Tibial artery (tissue), 4 donors: ENCODE results near the gene DIPK1B.

Experiments
- DNase-seq, 2 donors: peaks; one replicate each; pipeline ENCODE4 v3.0.0-alpha.2; 2019
- H3K27ac ChIP-seq, 2 donors: fragments of 200-600 bp; sonication (generic) in 1 of 2; 1 replicate in 1 of 2; 2 replicates in 1 of 2; pipeline ENCODE4 v1.5.1; 2018 to 2019; ENCODE audit warnings: mild to moderate bottlenecking in 1 of 2
- H3K27me3 ChIP-seq, 2 donors: fragments of 200-600 bp; sonication (generic) in 1 of 2; one replicate each; pipeline versions ENCODE4 v1.5.1 to v1.6.0; 2016 to 2019
- H3K36me3 ChIP-seq, 3 donors: fragments of 200-600 bp; sonication (generic) in 2 of 3; one replicate each; pipeline ENCODE4 v1.5.1; 2016 to 2019; ENCODE audit warnings: mild to moderate bottlenecking in 2 of 3
- H3K4me1 ChIP-seq, 4 donors: fragments of 200-600 bp; sonication (generic) in 2 of 4; 1 replicate in 3 of 4; 2 replicates in 1 of 4; pipeline ENCODE4 v1.5.1; 2016 to 2019
- H3K4me3 ChIP-seq, 2 donors: fragments of 200-600 bp; sonication (generic) in 1 of 2; 1 replicate in 1 of 2; 2 replicates in 1 of 2; pipeline ENCODE4 v1.5.1; 2018 to 2019; ENCODE audit warnings: mild to moderate bottlenecking in 2 of 2
- H3K9me3 ChIP-seq, 3 donors: fragments of 200-600 bp; sonication (generic) in 1 of 3; one replicate each; pipeline ENCODE4 v1.5.1; 2016 to 2019
- CTCF ChIP-seq, 2 experiments: fragments of 200-600 bp in 1 of 2; fragments of 450-650 bp in 1 of 2; IDR thresholded peaks; one replicate each; pipeline ENCODE4 v1.5.1; 2017 to 2019; ENCODE audit warnings: antibody characterized with exemption in 2 of 2, mild to moderate bottlenecking in 1 of 2, moderate library complexity in 1 of 2
- intact Hi-C: fragments of 100-400 bp; cut with DNase I; formaldehyde crosslinking; loops from one replicate; pipeline ENCODE4 v1.15.0; 2023; ENCODE audit warnings: low total_unique reads

The DIPK1B gene

GRCh38 chr9:136769710-136770191, 57.4 kb downstream of the DIPK1B start:
- Histone ChIP-seq H3K36me3 (no peaks in the 10 kb centered on the region), H3K27ac (no peak overlapping the region), H3K27me3 (peaks cover 0 to 27% of the 10 kb centered on the region in 2 donors), H3K9me3 (peaks cover 0 to 10% (median 0%) of the 10 kb centered on the region in 3 donors), H3K4me3 (no peak overlapping the region), H3K4me1 (peaks cover 0 to 4% (median 0%) of the 10 kb centered on the region in 4 donors)
- intact Hi-C loops: no loop called here
- peak in 1 of 2 experiments; percentile 46 for TF ChIP-seq CTCF (IDR thresholded peaks at IDR 0.05)
- peak in 1 of 2 donors; percentile 57 for DNase-seq

GRCh38 chr9:136771907-136772415, 59.6 kb downstream of the DIPK1B start:
- Histone ChIP-seq H3K27me3 (peaks cover 0 to 15% of the 10 kb centered on the region in 2 donors), H3K36me3 (no peaks in the 10 kb centered on the region), H3K27ac (no peak overlapping the region), H3K4me1 (peaks cover 0 to 4% (median 0%) of the 10 kb centered on the region in 4 donors), H3K9me3 (peaks cover 0 to 10% (median 0%) of the 10 kb centered on the region in 3 donors), H3K4me3 (no peak overlapping the region)
- TF ChIP-seq CTCF (IDR thresholded peaks at IDR 0.05): no peak
- intact Hi-C loops: no loop called here
- DNase-seq: no peak

- Histone ChIP-seq H3K27ac (no peak overlapping the region), H3K36me3 (no peaks in the 10 kb centered on the region), H3K4me3 (no peak overlapping the region), H3K4me1 (peaks cover 0 to 4% (median 0%) of the 10 kb centered on the region in 4 donors), H3K27me3 (peaks cover 0 to 3% of the 10 kb centered on the region in 2 donors), H3K9me3 (peaks cover 0 to 10% (median 0%) of the 10 kb centered on the region in 3 donors)
- no peak for TF ChIP-seq CTCF (IDR thresholded peaks at IDR 0.05)
- intact Hi-C loops: no loop called here
- DNase-seq: no peak
Measured at GRCh38 chr9:136773386-136774044, 61.1 kb downstream of the DIPK1B start.
